OCI-LY3 (cell line): ENCODE measurements around the gene NANOS2.

Experiments
- CTCF ChIP-seq: fragments of 200-600, 300-600 bp; sonication (generic); IDR thresholded peaks from 2 replicates; pipeline ENCODE4 v1.5.1; 2014; ENCODE audit warnings: antibody characterized with exemption, low read length, low read depth
- EZH2phosphoT487 ChIP-seq: fragments of 200-600 bp; shearing (Covaris generic); IDR thresholded peaks from 2 replicates; pipeline ENCODE4 v1.6.1; 2018; ENCODE audit warnings: antibody characterized with exemption, mixed run types, low read depth

- TF ChIP-seq CTCF (peak; percentile 22; the same call in 1 of the 2 replicates), EZH2phosphoT487 (no peak)
Measured at GRCh38 chr19:45927565-45928261, 13.1 kb upstream of the NANOS2 start.
